CD4-positive, alpha-beta T cell treated with Interleukin-15 for 1 hour (primary cell): Measurements from ENCODE around the gene RIMKLA.

ENCODE experiments used
- DNase-seq: peaks from one replicate; pipeline ENCODE4 v3.0.0-alpha.2; 2020

RIMKLA gene

GRCh38 chr1:42431514-42431913 lies 50.9 kb downstream of the RIMKLA start:
- no peak for DNase-seq

DNA sequence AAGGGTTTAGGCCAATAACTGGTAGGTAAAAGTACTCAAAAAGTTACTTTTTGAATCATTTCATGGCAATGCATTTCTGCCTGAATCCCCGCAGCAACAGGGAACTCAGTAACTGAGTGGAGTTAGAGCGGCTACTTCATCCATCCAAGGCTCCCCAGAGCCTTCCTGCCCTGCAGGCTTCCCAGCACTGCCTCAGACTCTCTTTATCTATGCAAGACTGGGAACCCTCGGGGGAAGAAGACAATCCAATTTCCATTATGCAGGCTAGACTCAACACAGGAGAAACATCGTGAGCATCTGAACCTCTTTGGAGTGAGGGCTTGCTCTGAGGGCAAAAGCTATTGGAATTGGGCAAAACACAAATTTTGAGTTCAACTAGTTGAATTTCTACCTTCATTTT lies 52.1 kb downstream of the RIMKLA start:
- no peak for DNase-seq

GRCh38 chr1:42433369-42433768 lies 52.8 kb downstream of the RIMKLA start:
- DNase-seq, result no peak

GRCh38 chr1:42434340-42434739 lies 53.7 kb downstream of the RIMKLA start:
- DNase-seq, result no peak

- DNase-seq, result no peak
These were observed 59.3 kb downstream of the RIMKLA start for GRCh38 chr1:42439940-42440339.

DNA sequence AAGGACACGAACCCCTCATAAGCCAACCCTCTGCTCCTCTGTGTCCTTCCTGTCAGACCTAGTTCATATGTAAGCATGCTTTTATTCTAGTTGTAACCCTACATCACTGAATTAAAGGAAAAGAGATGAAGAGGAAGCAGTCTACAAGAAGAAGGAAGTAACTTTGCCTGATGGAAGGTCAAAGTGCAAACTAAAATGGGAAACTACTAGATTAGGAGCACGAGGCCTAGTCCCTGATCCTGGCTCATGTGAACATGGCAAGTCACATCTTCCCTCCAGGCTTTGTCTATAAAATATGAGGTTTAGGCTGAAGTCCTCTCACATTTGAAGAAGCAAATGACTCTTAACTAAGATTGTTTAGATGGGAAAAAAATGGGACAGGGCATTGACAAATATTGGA lies 62.1 kb downstream of the RIMKLA start:
- no peak for DNase-seq

DNA sequence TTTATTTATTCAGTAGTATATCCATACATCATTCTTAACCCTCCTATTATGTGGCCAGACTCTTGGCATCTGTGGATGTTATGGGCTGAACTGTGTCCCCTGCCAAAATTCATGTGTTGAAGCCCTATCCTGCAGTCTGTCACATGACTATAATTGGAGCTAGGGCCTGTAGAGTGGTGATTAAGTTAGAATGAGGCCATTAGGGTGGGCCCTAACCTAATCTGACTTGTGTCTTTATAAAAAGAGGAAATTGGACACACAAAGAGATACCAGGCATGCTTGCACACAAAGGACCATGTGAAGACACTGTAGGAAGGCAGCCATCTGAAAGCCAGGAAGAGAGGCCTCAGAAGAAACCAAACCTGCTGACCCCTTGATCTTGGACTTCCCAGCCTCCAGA lies 68.7 kb downstream of the RIMKLA start:
- DNase-seq, result no peak

- DNase-seq, result no peak
These were observed 69.5 kb downstream of the RIMKLA start for GRCh38 chr1:42450061-42450460.

GRCh38 chr1:42453386-42453785 lies 72.8 kb downstream of the RIMKLA start:
- no peak for DNase-seq

GRCh38 chr1:42454403-42454802 lies 73.8 kb downstream of the RIMKLA start:
- DNase-seq, result no peak

DNA sequence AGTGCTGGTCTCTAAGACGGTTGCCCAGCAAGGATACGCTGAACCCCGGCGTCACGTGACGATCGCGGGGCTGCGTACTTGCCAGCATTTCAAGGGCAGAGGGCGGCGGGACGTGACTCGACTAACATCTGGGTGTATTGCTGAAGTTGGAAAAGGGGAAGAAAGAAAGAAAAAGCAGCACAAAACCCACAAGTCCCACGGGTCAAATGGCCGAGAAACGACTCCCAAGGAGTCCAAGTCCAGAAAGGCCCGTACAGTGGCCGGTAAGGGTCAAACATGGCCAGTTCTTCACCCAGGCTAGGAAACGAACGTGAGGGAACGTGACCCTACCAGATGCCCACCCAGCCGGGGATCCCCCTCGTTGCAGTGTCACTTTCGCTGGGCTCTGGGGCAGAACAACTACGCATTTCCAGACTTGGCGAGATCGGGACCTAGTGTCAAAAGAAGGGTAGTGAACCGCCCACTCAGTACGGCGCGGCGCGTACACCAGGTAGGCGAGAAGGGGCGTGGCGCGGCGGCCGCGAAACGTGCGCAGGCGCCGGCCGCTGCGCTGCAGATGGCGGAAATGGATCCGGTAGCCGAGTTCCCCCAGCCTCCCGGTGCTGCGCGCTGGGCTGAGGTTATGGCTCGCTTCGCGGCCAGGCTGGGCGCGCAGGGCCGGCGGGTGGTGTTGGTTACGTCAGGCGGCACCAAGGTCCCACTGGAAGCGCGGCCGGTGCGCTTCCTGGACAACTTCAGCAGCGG lies 75.6 kb downstream of the RIMKLA start, which contains the start of the genes PPCS and ZMYND12:
PPCS (plus strand) TSS at position 534 of the 744 bp plus-strand sequence; CDS start at position 557, 23 bp downstream.
ZMYND12 (minus strand) TSS at position 13 of the 744 bp plus-strand sequence. CDS start 25 bp downstream, outside the sequence.
- peak; percentile 91 for DNase-seq

- DNase-seq, result peak; percentile 62
These were observed 76.1 kb downstream of the RIMKLA start for GRCh38 chr1:42456754-42457089.

- DNase-seq, result no peak
These were observed 80.6 kb downstream of the RIMKLA start for GRCh38 chr1:42461196-42461595.

DNA sequence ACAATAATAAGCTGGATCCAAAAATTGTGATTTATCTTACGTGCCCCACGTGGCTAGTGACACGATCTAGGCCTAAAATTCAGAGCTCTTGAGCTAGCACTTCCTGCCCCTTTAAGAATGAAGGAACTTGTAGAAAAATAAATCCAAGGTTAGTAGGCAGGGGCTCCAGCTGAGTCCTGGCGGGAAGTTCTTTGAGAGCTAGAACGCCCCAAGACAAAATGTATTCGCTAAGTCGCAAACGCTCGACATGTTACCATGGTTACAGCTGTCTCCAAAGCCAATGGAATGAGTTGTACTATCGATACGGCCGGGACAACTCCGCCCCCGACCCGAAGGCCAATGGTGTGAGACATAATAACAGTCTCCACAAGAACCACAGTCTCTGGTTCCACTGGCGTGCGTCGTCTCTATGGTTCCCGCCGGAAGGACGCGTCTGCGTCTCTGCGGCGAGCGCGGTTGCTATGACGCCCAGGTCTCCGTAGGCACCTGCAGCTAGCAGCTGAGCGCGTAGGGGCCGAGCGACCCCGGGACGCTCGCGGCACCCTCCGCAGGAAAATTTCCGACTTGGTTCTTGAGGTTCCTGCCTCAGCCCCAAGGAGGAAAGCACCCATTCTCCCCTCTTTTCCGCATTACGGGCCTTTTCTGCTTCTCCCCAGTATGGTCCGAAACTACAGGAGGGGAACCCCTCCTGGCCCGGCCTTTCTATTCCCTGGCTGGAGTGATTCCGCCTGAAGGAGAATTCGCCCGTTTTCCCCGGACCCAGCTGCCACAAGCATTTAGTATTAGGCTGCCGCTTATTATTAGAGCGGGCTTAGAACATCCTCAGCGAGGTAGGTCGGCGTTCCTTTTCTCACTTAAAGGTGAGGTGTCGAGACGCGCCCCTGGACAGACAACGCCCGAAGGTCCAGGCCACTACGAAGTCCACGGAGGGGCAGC lies 82.5 kb downstream of the RIMKLA start, which contains the start of gene CCDC30:
CCDC30 (plus strand) TSS at position 459 of the 936 bp plus-strand sequence. CDS start 17,266 bp downstream, outside the sequence.
- DNase-seq, result peak; percentile 98

DNA sequence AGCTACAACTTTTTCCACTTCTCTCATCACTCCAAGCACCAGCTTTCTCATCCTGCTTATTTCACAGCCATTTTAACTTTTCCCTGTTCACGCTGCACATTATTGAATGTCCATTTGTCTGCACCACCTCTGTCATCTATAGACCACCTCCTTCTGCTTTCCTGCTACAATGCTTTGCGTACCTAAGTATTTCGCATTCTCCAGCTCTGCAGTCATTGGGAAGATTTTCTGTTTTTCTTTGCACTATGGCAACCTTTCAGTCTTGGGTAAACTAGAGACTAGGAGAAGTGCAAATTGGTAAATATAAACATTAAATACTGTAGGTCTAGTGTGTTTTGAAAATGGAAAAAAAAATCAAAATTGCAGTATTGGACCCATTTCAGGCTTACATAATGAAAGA lies 83.3 kb downstream of the RIMKLA start:
- no peak for DNase-seq

DNA sequence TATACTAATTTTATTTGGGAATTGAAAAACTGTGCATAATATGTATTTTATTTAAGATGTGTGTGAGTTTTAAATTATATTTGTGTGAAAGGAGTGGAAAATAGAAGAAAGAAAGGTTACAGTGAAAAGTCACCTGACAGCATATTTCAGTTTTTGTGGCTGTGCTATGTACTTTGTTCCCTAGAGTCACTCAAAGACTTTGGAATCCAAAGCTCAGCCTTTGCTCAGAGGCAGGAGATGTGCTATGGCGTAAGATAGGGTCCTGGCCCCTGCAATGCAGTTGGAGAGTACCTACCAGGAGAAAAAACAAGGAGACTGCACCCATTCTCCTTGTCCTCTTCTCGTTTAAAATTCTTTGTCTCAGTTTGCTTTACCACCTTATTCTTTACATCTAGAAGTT lies 85.4 kb downstream of the RIMKLA start:
- no peak for DNase-seq

DNA sequence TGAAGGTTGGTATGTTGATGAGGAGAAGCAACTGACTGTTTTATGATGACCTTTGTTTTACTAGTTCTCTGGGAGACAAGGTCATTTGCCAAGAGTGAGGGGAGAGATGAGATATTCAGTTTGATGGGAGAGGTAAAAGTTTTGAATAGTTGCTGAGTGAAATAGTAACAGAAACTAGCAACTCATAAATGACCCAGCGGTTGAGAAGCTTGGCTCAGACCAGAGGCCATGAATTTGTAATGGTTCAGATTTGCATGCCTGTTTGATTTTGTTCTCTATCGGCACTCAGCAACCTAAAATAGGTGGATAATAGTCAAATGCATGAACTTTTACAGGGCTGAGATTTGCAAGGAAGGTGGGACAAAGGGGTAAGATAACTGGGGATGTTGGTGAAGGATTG lies 89.1 kb downstream of the RIMKLA start:
- no peak for DNase-seq
